H9 (cell line): Measurements from ENCODE around the gene OR4E1. TPM values are rescaled to one million over a fixed set of nuclear protein-coding genes. Genes with fewer than 3 reads are reported as not detected.

Experiments
- DNase-seq: peaks from one replicate; pipeline ENCODE4 v3.0.0-alpha.2; 2017
- H2AFZ ChIP-seq: one replicate; pipeline ENCODE4 v1.6.1; 2013; ENCODE audit warnings: mild to moderate bottlenecking, low read length, control low read depth, moderate library complexity
- H2AK5ac ChIP-seq: 2 replicates; pipeline ENCODE4 v1.6.1; 2013; ENCODE audit warnings: low read length, control low read depth, mixed read lengths; ENCODE audit not compliant: insufficient read length
- H2BK120ac ChIP-seq: one replicate; pipeline ENCODE4 v1.6.1; 2013; ENCODE audit warnings: low read depth, mild to moderate bottlenecking, low read length, control low read depth, inconsistent platforms; ENCODE audit not compliant: poor library complexity, severe bottlenecking
- H2BK12ac ChIP-seq: 2 replicates; pipeline ENCODE4 v1.6.1; 2013; ENCODE audit warnings: low read length, control low read depth, mixed read lengths, low read depth; ENCODE audit not compliant: insufficient read length
- H2BK15ac ChIP-seq: 2 replicates; pipeline ENCODE4 v1.6.1; 2013; ENCODE audit warnings: low read depth, low read length, control low read depth
- H2BK20ac ChIP-seq: one replicate; pipeline ENCODE4 v1.6.1; 2013; ENCODE audit warnings: low read depth, mild to moderate bottlenecking, low read length, control low read depth, inconsistent platforms; ENCODE audit not compliant: poor library complexity, severe bottlenecking
- H2BK5ac ChIP-seq: 2 replicates; pipeline ENCODE4 v1.6.1; 2013; ENCODE audit warnings: low read length, control low read depth, mixed read lengths; ENCODE audit not compliant: insufficient read length
- H3K14ac ChIP-seq: 2 replicates; pipeline ENCODE4 v1.6.1; 2013; ENCODE audit warnings: low read length, control low read depth; ENCODE audit not compliant: insufficient read depth
- H3K18ac ChIP-seq: 2 replicates; pipeline ENCODE4 v1.6.1; 2013; ENCODE audit warnings: low read depth, mild to moderate bottlenecking, mixed read lengths, low read length, control low read depth; ENCODE audit not compliant: insufficient read length
- H3K23ac ChIP-seq: 2 replicates; pipeline ENCODE4 v1.6.1; 2013; ENCODE audit warnings: low read length, control low read depth, mixed read lengths, low read depth; ENCODE audit not compliant: insufficient read length
- H3K23me2 ChIP-seq: 2 replicates; pipeline ENCODE4 v1.6.1; 2013; ENCODE audit warnings: low read depth, mild to moderate bottlenecking, mixed read lengths, low read length, control low read depth; ENCODE audit not compliant: insufficient read length, poor library complexity, severe bottlenecking
- H3K27ac ChIP-seq: 2 replicates; pipeline ENCODE4 v1.5.1; 2013; ENCODE audit warnings: low read length, control low read depth, mixed read lengths, low read depth; ENCODE audit not compliant: insufficient read length
- H3K27me3 ChIP-seq: 2 replicates; pipeline ENCODE4 v1.6.1; 2013; ENCODE audit warnings: low read length, control low read depth, inconsistent platforms; ENCODE audit not compliant: insufficient read depth
- H3K4ac ChIP-seq: 2 replicates; pipeline ENCODE4 v1.6.1; 2013; ENCODE audit warnings: low read depth, mild to moderate bottlenecking, control low read depth, inconsistent platforms, low read length, moderate library complexity
- H3K4me1 ChIP-seq: 2 replicates; pipeline ENCODE4 v1.6.1; 2013; ENCODE audit warnings: low read length, control low read depth, inconsistent platforms; ENCODE audit not compliant: insufficient read depth
- H3K4me2 ChIP-seq: 2 replicates; pipeline ENCODE4 v1.6.1; 2013; ENCODE audit warnings: low read length, control low read depth, mixed read lengths; ENCODE audit not compliant: insufficient read length, insufficient read depth
- H3K56ac ChIP-seq: 2 replicates; pipeline ENCODE4 v1.6.1; 2013; ENCODE audit warnings: low read depth, mild to moderate bottlenecking, mixed read lengths, low read length, control low read depth; ENCODE audit not compliant: insufficient read length
- H3K79me1 ChIP-seq: 2 replicates; pipeline ENCODE4 v1.6.1; 2013; ENCODE audit warnings: low read depth, mild to moderate bottlenecking, moderate library complexity, low read length, control low read depth, inconsistent platforms; ENCODE audit not compliant: insufficient read depth, poor library complexity, severe bottlenecking
- H3K79me2 ChIP-seq: 2 replicates; pipeline ENCODE4 v1.6.1; 2013; ENCODE audit warnings: low read length, control low read depth, inconsistent platforms; ENCODE audit not compliant: insufficient read depth
- H3K9ac ChIP-seq: 2 replicates; pipeline ENCODE4 v1.6.1; 2013; ENCODE audit warnings: low read length, control low read depth, mixed read lengths; ENCODE audit not compliant: insufficient read length; ENCODE audit errors: extremely low read depth
- H3K9me3 ChIP-seq: one replicate; pipeline ENCODE4 v1.6.1; 2013; ENCODE audit warnings: low read depth, low read length, inconsistent platforms; ENCODE audit not compliant: control insufficient read depth
- H3T11ph ChIP-seq: one replicate; pipeline ENCODE4 v1.6.1; 2013; ENCODE audit warnings: mild to moderate bottlenecking, low read length, control low read depth, inconsistent platforms
- H4K20me1 ChIP-seq: one replicate; pipeline ENCODE4 v1.6.1; 2013; ENCODE audit not compliant: control insufficient read depth, insufficient read length, insufficient read depth
- H4K5ac ChIP-seq: 2 replicates; pipeline ENCODE4 v1.6.1; 2013; ENCODE audit warnings: low read depth, mild to moderate bottlenecking, mixed read lengths, low read length, control low read depth; ENCODE audit not compliant: insufficient read length
- H4K8ac ChIP-seq: replicated peaks from 2 replicates; pipeline ENCODE4 v1.6.1; 2013; ENCODE audit warnings: low read length, control low read depth, mixed read lengths, low read depth; ENCODE audit not compliant: insufficient read length
- H4K91ac ChIP-seq: 2 replicates; pipeline ENCODE4 v1.6.1; 2013; ENCODE audit warnings: low read depth, mild to moderate bottlenecking, moderate library complexity, mixed read lengths, low read length, control low read depth; ENCODE audit not compliant: insufficient read length
- H3K27ac Mint-ChIP-seq, 3 experiments: 2 replicates in 2 of 3; 3 replicates in 1 of 3; pipeline ENCODE4 v1.8.0; 2020 to 2021; ENCODE audit warnings: mixed read lengths in 3 of 3, mild to moderate bottlenecking in 1 of 3, moderate library complexity in 1 of 3
- H3K27me3 Mint-ChIP-seq: 2 replicates; pipeline ENCODE4 v1.8.0; 2021; ENCODE audit warnings: low read depth, mild to moderate bottlenecking, moderate library complexity, mixed read lengths
- H3K36me3 Mint-ChIP-seq, 3 experiments: 2 replicates in 2 of 3; 3 replicates in 1 of 3; pipeline ENCODE4 v1.8.0; 2020 to 2021; ENCODE audit warnings: low read depth in 3 of 3, mixed read lengths in 3 of 3; ENCODE audit not compliant: insufficient read depth in 1 of 3
- H3K4me1 Mint-ChIP-seq, 2 experiments: 2 replicates each; pipeline ENCODE4 v1.8.0; 2020; ENCODE audit warnings: mixed read lengths in 2 of 2
- H3K4me3 Mint-ChIP-seq, 2 experiments: 2 replicates in 1 of 2; 3 replicates in 1 of 2; pipeline ENCODE4 v1.8.0; 2020 to 2021; ENCODE audit warnings: mild to moderate bottlenecking in 2 of 2, mixed read lengths in 2 of 2, moderate library complexity in 1 of 2
- H3K9me3 Mint-ChIP-seq, 2 experiments: 2 replicates in 1 of 2; 3 replicates in 1 of 2; pipeline ENCODE4 v1.8.0; 2020; ENCODE audit warnings: mild to moderate bottlenecking in 2 of 2, mixed read lengths in 2 of 2, moderate library complexity in 1 of 2
- WGBS: extraction: QIAGEN DNeasy Blood & Tissue Kit; methylation state at CpG from one replicate; pipeline ENCODE4 v1.1.7; 2013; ENCODE audit warnings: missing lambda C conversion rate, low lambda C conversion rate, mixed read lengths; ENCODE audit not compliant: insufficient read length; ENCODE audit errors: extremely low coverage; 5-methylcytosine and 5-hydroxymethylcytosine counted together
- total RNA-seq: library from RNA; stranded (reverse); gene quantifications from 2 replicates; pipeline ENCODE4 v1.2.1, GENCODE V29; 2021
- TF ChIP-seq, protein P1 (sequence below): fragments of 200-600 bp; sonication (generic); conservative IDR thresholded peaks from 3 replicates; pipeline ENCODE4 v1.8.0; 2021; ENCODE audit warnings: antibody characterized with exemption, mild to moderate bottlenecking

OR4E1 gene
- total RNA-seq, 1 experiment from 2014 or later, result not detected

DNA sequence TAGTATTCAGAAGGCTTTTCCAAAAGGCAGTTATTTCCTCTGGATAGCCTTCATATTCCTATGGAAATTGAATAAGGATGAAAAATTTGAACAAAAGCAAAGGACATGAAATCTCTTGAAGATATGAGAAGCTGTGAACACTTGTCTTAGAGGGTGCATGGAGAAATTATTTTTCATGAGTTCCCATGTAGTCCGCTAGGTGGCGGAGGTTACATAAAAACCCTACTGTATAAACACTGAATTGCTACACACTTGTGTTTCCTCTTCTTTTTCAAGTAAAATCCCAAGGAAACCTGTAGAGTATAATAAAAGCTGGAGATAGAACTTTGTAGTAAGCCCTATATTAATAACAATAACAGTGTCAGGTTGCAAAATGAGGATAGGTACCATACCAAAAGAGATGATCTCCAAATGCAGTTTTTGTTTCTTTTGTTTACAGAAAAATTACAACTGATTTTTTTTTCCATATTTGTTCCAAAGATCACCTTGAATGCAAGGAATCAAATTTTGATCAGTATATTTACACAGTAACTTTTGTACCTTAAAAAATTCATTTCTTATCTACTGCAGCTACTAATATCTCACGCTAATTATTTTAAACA, 37.8 kb upstream of the OR4E1 start:
- H3K18ac ChIP-seq, result no peak overlapping the region
- Mint-ChIP-seq H3K27ac (no peak overlapping the region), H3K9me3 (peaks cover 3 to 8% of the 10 kb centered on the region in 2 experiments; a peak in 2 of 5 replicates), H3K27me3 (peaks cover 4% of the 10 kb centered on the region), H3K36me3 (peaks cover 0 to 6% (median 0%) of the 10 kb centered on the region in 3 experiments; a peak in 1 of 7 replicates), H3K4me1 (no peaks in the 10 kb centered on the region), H3K4me3 (no peak overlapping the region)
- no peak overlapping the region for H2BK20ac ChIP-seq
- H3K56ac ChIP-seq, result no peak overlapping the region
- H4K20me1 ChIP-seq, result no peaks in the 10 kb centered on the region
- H3T11ph ChIP-seq, result no peak overlapping the region
- no peaks in the 10 kb centered on the region for H3K27me3 ChIP-seq
- no peak overlapping the region for H2BK12ac ChIP-seq
- no peak overlapping the region for H2AFZ ChIP-seq
- H2BK15ac ChIP-seq, result no peak overlapping the region
- no peaks in the 10 kb centered on the region for H3K79me2 ChIP-seq
- H3K4me2 ChIP-seq, result no peak overlapping the region
- no peaks in the 10 kb centered on the region for H3K79me1 ChIP-seq
- no peak overlapping the region for H3K9ac ChIP-seq
- H2BK5ac ChIP-seq, result no peak overlapping the region
- DNase-seq, result no peak
- H4K91ac ChIP-seq, result no peak overlapping the region
- no peaks in the 10 kb centered on the region for H3K4me1 ChIP-seq
- no peak overlapping the region for H3K4ac ChIP-seq
- H3K9me3 ChIP-seq, result no peaks in the 10 kb centered on the region
- WGBS, result no CpG with 5 or more reads among the region's 3 CpGs
- H2AK5ac ChIP-seq, result no peak overlapping the region
- no peak overlapping the region for H3K14ac ChIP-seq
- TF ChIP-seq, protein P1, sequence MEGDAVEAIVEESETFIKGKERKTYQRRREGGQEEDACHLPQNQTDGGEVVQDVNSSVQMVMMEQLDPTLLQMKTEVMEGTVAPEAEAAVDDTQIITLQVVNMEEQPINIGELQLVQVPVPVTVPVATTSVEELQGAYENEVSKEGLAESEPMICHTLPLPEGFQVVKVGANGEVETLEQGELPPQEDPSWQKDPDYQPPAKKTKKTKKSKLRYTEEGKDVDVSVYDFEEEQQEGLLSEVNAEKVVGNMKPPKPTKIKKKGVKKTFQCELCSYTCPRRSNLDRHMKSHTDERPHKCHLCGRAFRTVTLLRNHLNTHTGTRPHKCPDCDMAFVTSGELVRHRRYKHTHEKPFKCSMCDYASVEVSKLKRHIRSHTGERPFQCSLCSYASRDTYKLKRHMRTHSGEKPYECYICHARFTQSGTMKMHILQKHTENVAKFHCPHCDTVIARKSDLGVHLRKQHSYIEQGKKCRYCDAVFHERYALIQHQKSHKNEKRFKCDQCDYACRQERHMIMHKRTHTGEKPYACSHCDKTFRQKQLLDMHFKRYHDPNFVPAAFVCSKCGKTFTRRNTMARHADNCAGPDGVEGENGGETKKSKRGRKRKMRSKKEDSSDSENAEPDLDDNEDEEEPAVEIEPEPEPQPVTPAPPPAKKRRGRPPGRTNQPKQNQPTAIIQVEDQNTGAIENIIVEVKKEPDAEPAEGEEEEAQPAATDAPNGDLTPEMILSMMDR, result peak; percentile 88
- no peak overlapping the region for H3K27ac ChIP-seq
- H2BK120ac ChIP-seq, result no peak overlapping the region
- H3K23me2 ChIP-seq, result no peaks in the 10 kb centered on the region
- H3K23ac ChIP-seq, result no peak overlapping the region
- no peak overlapping the region for H4K8ac ChIP-seq
- no peak overlapping the region for H4K5ac ChIP-seq
